GM19455 (cell line): ENCODE measurements around the gene SULF2.

Experiments used
- ATAC-seq: cut with Tn5 transposase; IDR thresholded peaks from one replicate; pipeline ENCODE4 v1.9.1; 2021; ENCODE audit not compliant: unreplicated experiment

Gene SULF2

GRCh38 chr20:47717421-47717820, 67.9 kb downstream of the SULF2 start:
- no peak for ATAC-seq

- ATAC-seq = no peak
Measured at GRCh38 chr20:47713878-47714450, 71.3 kb downstream of the SULF2 start.

GRCh38 chr20:47713163-47713562, 72.1 kb downstream of the SULF2 start:
- no peak for ATAC-seq

- no peak for ATAC-seq
Measured at GRCh38 chr20:47711046-47711752, 74.1 kb downstream of the SULF2 start.

- no peak for ATAC-seq
Measured at GRCh38 chr20:47710665-47711045, 74.6 kb downstream of the SULF2 start.

- no peak for ATAC-seq
Measured at GRCh38 chr20:47708953-47709833, 76.1 kb downstream of the SULF2 start.

- no peak for ATAC-seq
Measured at GRCh38 chr20:47708140-47708807, 77.0 kb downstream of the SULF2 start.

GRCh38 chr20:47706345-47706744, 78.9 kb downstream of the SULF2 start:
- no peak for ATAC-seq

- ATAC-seq = no peak
Measured at GRCh38 chr20:47705497-47705856, 79.8 kb downstream of the SULF2 start.

GRCh38 chr20:47704746-47705496, 80.4 kb downstream of the SULF2 start:
- ATAC-seq = no peak

GRCh38 chr20:47703748-47704147, 81.5 kb downstream of the SULF2 start:
- no peak for ATAC-seq

GRCh38 chr20:47701612-47702011, 83.7 kb downstream of the SULF2 start:
- ATAC-seq = no peak

GRCh38 chr20:47700327-47700726, 85.0 kb downstream of the SULF2 start:
- no peak for ATAC-seq

GRCh38 chr20:47699818-47700217, 85.5 kb downstream of the SULF2 start:
- ATAC-seq = no peak

- no peak for ATAC-seq
Measured at GRCh38 chr20:47698142-47698541, 87.1 kb downstream of the SULF2 start.

- no peak for ATAC-seq
Measured at GRCh38 chr20:47696856-47697255, 88.4 kb downstream of the SULF2 start.

- ATAC-seq = no peak
Measured at GRCh38 chr20:47694021-47694818, 91.1 kb downstream of the SULF2 start.

- ATAC-seq = no peak
Measured at GRCh38 chr20:47691625-47692024, 93.7 kb downstream of the SULF2 start.

- ATAC-seq = no peak
Measured at GRCh38 chr20:47689731-47690130, 95.5 kb downstream of the SULF2 start.
